ENCODE results near the gene SBK1.

DNA sequence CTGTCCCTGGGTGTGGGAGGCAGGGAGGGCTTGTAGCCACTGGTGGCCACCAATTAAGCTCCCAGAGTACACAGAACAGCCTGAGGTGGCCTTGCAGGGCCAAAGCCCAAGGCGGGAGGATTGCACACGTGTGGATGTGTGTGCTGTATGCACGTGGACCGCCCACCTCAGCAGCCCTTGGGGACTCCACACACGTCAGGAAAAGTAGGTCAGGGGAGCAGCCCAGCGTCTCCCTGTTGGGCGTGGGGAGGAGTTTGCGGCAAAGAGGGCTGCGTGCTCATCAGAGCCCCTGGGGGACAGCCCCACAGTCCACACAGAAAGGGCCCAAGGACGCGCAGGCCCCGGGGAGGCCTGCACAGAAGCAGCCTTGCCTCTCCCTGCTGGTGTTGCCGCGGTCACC is 19.6 kb downstream of the SBK1 start:
- TF ChIP-seq, protein P1, sequence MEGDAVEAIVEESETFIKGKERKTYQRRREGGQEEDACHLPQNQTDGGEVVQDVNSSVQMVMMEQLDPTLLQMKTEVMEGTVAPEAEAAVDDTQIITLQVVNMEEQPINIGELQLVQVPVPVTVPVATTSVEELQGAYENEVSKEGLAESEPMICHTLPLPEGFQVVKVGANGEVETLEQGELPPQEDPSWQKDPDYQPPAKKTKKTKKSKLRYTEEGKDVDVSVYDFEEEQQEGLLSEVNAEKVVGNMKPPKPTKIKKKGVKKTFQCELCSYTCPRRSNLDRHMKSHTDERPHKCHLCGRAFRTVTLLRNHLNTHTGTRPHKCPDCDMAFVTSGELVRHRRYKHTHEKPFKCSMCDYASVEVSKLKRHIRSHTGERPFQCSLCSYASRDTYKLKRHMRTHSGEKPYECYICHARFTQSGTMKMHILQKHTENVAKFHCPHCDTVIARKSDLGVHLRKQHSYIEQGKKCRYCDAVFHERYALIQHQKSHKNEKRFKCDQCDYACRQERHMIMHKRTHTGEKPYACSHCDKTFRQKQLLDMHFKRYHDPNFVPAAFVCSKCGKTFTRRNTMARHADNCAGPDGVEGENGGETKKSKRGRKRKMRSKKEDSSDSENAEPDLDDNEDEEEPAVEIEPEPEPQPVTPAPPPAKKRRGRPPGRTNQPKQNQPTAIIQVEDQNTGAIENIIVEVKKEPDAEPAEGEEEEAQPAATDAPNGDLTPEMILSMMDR (conservative IDR thresholded peaks at IDR 0.05): no peak
- TF ChIP-seq ZFX (IDR thresholded peaks at IDR 0.05): no peak
